GM21825 (cell line): ENCODE data around the gene PTPRN.
A peak's percentile ranks its signal among the peaks of the same experiment; 100 is the strongest.

Source experiments
- ATAC-seq: cut with Tn5 transposase; IDR thresholded peaks from one replicate; pipeline ENCODE4 v1.9.1; 2021; ENCODE audit warnings: mild to moderate bottlenecking, moderate library complexity; ENCODE audit not compliant: unreplicated experiment

Gene PTPRN

DNA sequence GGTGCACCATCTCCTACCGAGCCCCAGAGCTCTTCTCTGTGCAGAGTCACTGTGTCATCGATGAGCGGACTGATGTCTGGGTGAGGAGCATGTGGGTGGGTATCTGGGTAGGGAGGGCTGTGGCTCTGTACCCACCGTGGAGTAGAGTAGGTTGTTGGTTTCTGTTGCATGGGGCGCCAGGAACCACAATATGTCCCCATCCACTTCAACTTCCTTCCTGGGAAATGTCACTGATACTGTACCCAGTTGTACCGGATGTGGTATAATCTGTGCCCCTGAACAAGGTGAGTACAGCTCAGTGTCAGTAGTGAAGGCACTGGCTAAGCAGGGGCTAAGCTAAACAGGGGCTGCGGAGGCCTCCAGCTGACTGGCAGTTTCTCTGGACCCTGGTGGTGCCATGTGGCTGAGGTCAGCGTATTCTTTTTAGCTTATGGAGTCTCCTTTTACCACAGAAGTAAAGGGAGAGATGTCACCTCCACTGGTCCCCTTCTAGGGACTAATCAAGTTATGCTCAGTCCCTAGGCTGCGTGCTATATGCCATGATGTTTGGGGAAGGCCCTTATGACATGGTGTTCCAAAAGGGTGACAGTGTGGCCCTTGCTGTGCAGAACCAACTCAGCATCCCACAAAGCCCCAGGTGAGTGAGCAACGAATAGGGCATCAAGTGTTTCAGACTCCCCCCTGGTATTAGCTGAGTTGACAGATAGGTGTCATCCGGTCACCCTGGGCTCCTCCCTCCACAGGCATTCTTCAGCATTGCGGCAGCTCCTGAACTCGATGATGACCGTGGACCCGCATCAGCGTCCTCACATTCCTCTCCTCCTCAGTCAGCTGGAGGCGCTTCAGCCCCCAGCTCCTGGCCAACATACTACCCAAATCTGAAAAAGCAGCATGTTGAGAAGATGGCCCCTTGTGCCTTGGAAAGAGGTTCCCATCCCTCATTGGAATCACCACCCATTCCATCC, 61.2 kb downstream of the PTPRN start:
- peak; percentile 23 for ATAC-seq

- ATAC-seq: no peak
Measured at GRCh38 chr2:219246559-219246958, 62.6 kb downstream of the PTPRN start.

GRCh38 chr2:219245899-219246230, 63.3 kb downstream of the PTPRN start:
- ATAC-seq: no peak

DNA sequence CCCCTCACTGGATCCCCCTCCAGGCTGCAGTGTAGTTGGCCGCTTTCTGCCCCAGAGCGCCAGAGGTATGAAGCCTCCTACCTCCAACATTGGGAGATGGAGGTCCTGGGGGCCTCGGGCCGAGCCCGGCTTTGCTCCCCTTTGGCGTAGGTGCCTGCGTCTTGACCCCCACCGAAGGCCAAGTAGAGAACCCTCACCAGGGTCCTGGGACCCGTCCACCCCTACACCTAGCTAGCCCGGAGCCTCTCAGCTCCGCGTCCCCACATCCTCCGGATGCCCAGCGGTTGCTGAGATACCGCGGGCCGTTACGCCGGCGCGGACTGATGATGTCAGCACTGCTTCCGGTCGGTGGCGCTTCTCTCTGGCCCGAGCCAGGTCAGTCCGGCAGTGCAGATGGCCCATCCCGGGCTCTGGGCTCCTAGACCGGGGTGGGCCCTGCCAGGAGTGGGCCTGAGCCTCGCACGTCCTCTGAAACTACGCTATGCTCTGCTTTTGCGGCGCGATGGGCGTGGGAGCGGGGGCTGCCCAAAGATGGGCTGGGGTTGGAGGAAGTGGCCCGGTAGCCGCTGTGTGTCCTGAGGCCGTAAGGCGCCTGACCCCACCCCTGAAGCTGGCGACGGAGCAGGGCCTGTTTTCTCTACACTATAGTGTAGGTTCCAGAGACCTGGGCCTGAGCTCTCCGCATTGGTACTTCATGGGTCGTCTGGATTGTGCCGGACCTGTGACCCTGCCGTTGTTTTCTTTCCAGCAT, 63.9 kb downstream of the PTPRN start, which contains the start of the genes GLB1L and STK16:
Gene GLB1L (minus strand): TSS at position 297 of the 751 bp plus-strand sequence. CDS start 1,871 bp downstream, outside the sequence.
Gene STK16 (plus strand): TSS at position 332 of the 751 bp plus-strand sequence. CDS start 521 bp downstream, outside the sequence.
- ATAC-seq: peak; percentile 51

DNA sequence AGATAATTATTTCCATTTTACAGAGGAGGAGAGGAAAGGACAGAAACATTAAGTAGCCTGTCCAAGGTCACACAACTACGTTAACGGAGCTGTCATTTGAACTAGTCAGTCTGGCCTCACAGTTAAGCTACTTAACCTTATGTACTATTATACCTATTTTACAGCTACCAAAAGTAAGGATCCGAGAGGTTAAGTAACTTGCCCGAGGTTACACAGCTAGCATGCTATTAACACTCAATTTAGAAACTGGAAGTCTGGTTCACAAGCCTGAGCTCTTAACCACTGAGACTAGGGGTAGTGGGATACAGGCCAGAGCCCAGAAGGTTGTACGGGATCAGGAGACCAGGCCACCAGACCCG, 64.4 kb downstream of the PTPRN start:
- no peak for ATAC-seq

DNA sequence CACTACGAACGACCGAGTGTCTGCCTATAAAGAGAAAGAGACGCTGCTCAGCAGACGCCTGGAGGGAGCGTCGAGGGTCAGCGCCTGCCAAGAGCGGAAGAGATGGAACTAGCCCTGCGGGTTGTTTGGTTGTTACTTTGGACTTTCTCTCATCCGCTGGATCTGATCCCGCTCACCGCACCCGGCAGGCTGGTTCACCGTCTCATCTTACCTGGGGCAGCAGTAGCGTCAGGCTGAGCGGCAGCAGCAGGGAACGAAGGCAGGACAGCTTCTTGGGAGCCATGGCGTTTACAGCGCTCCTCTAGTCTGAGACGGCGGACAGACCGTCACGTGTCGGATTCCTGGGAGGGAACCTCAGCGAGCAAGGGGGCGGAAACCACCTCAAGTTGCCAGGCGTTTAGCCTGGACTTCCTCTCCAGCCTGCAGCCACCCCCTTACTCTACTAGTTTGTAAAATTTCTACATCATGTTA, 65.9 kb downstream of the PTPRN start:
- no peak for ATAC-seq
